ENCODE data around the gene TSEN15. TPM values are rescaled to one million over a fixed set of nuclear protein-coding genes. Genes with fewer than 3 reads are reported as not detected.

The TSEN15 gene
- total RNA-seq, result 28.1 TPM

GRCh38 chr1:184051485-184052193 lies at the start of gene TSEN15:
Gene TSEN15 (plus strand): TSS chr1:184051730. CDS start chr1:184051756, 26 bp downstream.

Other genes starting within 250 kb of the TSEN15 start
- 25.6 TPM for gene RGL1, start 246.6 kb upstream of the TSEN15 start, total RNA-seq
- 12.0 TPM for gene COLGALT2, start 14.0 kb upstream of the TSEN15 start, total RNA-seq